GM19395 (cell line): ENCODE measurements around the gene WDR31.
A peak's percentile ranks its signal among the peaks of the same experiment; 100 is the strongest.
"Not testable (repeated sequence)": the region's sequence is repeated elsewhere in the genome, so short reads cannot be mapped to it uniquely, and the experiment has no call there.

ENCODE experiments used
- ATAC-seq: cut with Tn5 transposase; IDR thresholded peaks from one replicate; pipeline ENCODE4 v1.9.1; 2021; ENCODE audit warnings: mild to moderate bottlenecking, moderate library complexity; ENCODE audit not compliant: unreplicated experiment

The WDR31 gene

DNA sequence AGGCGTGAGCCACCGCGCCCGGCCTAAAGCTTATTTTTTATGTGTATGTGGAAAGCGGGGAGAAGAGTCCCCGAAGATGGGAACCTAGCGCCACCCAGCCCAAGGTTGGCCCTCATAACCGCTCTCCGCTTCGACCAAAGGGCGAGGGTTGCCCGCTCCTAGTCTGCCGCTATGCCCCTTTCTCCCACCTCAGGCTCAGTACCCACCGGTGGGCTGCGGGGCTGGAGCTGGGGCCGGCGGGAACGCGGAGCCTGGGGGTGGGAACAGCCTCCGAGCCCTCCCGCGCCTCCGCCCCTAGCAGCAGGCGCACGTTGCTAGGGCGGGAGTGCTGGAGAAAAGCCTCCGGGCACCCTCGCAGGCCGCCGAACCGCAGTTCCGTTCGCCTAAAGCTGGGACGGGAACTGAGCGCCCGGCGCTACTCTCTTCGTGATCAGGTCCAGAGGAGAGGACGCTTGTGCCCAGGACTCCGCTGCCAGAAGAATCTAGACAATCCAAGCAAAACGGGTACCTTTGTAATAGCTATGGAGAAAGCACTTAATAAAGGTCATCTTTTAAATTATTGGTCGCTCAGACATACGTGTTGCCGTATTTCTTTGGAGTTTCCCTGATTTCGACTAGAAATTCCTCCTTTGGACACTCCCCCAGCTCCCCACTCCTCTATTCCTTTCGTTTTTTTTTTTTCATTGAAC is at the start of gene WDR31:
WDR31 (minus strand) TSS at position 265 of the 689 bp plus-strand sequence. CDS start 8,253 bp downstream, outside the sequence.
- peak; percentile 98 for ATAC-seq

- ATAC-seq = no peak
Measured at GRCh38 chr9:113389451-113389850, 49.4 kb upstream of the WDR31 start.

- no peak for ATAC-seq
Measured at GRCh38 chr9:113388833-113389232, 48.8 kb upstream of the WDR31 start.

DNA sequence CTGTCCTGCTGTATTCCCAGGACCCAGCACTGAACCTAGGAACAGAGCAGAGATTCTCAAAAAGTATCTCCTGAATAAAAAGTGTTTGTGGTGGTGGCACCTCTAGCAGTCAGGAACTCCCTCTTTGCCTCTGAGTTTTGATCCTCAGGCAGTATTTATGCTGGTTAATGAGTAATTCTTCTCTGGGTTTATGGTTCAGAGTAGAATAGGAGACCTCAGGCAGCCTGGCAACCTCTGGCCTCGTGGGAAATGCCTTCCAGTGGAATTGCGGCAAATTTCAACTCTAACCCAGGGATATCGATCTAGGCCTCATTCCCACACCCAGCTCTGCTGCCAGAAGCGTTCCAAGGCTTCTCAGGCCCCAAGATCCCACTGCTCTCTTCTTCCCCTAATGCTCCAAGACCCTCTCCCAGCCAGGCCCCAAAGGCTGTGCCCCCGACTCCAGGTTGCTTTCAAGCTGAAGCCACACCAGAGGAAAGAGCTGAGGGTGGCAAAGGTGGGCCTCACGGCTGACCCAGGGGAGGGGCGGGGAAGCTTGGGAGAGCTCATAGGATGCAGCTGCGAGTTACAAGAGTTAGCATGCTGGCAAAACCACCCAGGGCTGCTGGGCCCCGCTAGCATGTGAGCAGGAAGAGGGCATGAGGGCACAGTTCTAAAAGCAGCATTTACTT is 47.6 kb upstream of the WDR31 start:
- ATAC-seq = no peak

DNA sequence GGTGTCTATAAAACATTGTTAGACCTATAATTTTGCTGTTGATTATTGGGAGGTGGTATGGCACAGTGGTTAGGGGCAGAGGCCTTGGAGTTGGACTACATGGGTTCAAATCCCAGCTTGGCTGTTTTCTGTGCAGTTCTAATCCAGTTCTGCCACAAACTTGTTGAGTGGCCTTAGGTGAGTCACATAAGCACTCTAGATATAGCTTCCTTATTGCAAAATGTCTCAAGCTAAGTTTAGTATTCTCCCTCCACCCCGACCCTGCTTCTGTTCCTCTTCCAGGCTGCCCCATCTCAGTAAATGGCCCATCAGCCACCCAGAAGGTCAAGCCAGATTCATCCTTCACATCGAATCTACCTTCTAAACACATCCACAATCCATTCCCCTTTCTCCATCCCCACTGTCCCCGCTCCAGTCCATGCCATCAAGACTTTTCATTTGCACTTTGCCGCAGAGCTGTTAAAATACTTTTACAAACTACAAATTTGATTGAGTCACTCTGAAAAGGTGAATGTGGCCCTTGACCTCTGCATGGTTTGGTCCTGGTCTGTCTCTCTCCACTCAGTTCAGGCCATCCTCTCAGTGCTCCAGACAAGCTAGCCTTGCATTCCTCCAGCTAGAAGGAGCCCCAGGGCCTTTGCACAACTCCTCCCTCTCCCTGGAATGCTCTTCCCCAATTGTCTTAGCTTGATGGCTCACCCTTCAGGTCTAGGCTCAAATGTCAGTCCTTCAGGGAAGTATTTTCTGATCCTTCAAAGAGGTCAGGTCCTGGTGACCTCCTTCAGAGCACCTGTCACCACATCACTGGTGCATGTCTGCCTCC is 46.7 kb upstream of the WDR31 start:
- no peak for ATAC-seq

DNA sequence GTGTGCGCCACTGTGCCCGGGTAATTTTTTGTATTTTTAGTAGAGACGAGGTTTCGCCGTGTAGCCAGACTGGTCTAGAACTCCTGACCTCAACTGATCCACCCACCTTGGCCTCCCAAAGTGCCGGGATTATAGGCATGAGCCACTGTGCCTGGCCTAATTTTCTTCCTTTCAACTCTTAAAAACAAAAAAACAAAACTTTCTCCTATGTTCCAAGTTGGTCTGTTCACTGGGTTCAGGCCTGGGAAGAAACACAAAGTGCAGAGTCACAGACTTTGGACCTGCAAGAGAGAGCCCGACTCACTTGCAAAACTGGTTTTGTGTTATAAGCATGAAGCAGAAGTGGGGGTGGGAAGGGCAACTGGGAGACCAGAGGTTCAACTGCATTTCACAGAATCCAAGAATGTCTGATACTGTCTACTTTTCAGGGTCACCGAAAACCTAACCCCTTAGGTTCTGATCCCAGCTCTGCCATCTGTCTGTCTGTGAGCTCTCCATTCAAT is 41.9 kb upstream of the WDR31 start:
- no peak for ATAC-seq

DNA sequence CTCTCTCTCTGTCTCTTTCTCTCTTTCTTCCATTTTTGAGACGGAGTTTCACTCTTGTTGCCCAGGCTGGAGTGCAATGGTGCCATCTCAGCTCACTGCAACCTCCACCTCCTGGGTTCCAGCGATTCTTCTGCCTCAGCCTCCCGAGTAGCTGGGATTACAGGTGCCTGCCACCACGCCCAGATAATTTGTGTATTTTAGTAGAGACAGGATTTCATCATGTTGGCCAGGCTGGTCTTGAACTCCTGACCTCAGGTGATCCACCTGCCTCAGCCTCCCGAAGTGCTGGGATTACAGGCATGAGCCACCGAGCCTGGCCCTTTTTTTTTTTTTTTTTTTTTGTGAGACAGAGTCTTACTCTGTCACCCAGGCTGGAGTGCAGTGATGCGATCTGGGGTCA is 41.4 kb upstream of the WDR31 start:
- not testable (repeated sequence) for ATAC-seq

DNA sequence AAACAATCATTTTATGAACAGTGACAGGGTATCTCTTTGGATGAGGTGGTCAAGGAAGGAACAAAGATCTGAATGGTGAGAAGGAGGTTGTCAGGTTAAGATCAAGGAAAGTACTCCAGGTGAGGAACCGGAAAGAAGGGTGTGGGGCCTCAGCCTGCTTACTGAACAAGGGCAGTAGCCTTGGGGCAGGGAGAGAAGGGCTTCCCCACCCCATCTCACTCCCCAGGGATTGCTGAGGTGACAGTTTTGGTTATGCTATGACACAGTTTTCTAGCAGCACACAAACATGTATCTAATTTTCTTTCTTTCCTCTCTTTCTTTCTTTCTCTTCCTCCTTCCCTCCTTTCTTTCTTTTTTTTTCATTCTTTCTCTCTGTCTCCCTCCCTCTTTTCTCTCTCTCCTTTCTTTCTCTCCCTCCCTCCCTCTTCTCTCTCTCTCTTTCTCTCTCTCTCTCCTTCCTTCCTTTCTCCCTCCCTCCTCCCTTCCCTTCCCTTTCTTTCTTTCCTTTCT is 40.8 kb upstream of the WDR31 start:
- ATAC-seq = peak; percentile 46

DNA sequence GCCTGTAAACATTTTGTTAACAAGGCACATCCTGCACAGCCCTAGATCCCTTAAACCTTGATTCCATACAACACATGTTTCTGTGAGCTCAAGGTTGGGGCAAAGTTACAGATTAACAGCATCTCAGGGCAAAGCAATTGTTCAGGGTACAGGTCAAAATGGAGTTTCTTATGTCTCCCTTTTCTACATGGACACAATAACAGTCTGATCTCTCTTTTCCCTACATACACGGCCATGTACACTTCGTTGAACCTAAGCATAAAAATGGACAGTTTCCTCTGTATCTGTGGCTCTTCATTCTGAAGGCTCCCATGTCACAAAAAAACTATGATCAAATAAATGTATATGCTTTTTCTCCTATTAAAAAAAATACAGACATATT is 39.7 kb upstream of the WDR31 start:
- ATAC-seq = not testable (repeated sequence)

DNA sequence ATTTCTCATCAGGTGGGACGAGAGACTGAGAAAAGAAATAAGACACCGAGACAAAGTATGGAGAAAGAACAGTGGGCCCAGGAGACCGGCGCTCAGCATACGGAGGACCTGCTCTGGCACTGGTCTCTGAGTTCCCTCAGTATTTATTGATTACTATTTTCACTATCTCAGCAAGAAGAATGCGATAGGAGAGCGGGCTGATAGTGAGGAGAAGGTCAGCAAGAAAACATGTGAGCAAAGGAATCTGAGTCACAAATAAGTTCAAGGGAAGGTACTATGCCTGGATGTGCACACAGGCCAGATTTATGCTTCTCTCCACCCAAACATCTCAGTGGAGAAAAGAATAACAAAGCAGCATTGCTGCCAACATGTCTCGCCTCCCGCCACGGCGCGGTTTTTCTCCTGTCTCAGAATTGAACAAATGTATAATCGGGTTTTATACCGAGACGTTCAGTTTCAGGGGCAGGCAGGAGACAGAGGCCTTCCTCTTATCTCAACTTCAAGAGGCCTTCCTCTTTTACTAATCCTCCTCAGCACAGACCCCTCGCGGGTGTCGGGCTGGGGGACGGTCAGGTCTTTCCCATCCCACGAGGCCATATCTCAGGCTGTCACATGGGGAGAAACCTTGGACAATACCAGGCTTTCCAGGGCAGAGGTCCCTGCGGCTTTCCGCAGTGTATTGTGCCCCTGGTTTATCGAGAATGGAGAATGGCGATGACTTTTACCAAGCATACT is 39.2 kb upstream of the WDR31 start:
- not testable (repeated sequence) for ATAC-seq

DNA sequence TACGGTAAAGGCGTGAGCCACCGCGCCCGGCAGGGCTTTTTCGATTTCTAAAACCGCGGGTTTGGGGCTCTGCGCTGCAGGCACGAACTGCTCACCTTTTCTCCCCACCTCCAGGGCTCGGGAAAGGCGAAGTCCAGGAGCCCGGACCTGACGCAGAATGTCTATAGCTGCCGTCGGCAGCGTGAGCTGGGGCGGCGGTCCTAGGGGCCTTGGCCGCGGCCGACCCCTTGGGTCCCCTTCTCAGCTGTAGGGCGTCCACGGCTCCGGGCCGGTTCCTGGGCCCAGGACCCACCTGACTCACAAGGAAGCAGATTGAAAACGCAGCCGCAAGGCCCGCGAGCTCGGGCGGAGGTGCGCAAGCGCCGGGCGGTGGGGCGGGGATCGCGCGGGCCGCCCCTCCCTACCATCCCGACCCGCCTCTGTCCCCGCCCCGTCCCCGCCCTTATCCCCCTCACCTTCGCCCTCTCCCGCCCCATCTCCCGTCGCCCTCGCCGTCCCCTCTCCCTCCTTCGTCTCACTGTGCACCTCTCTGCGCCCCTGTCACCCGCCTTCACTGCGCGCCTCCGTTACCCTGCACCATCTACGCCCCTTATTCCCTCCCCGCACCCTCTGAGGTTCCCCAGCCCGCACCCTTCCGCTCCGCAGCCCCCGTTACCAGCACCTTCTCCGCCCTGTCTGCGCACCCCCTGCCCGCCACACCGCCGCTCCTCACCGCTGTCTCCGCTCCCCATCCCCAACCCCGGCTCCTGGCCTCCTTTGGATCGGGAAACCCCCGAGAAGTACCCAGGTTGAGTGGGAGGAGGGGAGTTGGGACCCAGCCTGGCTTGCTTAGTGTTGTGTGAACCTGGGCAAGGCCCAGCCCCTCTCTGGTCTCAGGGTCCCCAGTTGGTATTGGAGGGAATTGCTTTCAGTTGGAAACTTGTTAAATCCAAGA is 36.8 kb upstream of the WDR31 start, which contains the start of gene HDHD3:
HDHD3 (minus strand) TSS at position 353 of the 934 bp plus-strand sequence. CDS start 2,632 bp downstream, outside the sequence.
- peak; percentile 80 for ATAC-seq

- ATAC-seq = no peak
Measured at GRCh38 chr9:113375057-113376023, 35.3 kb upstream of the WDR31 start.

DNA sequence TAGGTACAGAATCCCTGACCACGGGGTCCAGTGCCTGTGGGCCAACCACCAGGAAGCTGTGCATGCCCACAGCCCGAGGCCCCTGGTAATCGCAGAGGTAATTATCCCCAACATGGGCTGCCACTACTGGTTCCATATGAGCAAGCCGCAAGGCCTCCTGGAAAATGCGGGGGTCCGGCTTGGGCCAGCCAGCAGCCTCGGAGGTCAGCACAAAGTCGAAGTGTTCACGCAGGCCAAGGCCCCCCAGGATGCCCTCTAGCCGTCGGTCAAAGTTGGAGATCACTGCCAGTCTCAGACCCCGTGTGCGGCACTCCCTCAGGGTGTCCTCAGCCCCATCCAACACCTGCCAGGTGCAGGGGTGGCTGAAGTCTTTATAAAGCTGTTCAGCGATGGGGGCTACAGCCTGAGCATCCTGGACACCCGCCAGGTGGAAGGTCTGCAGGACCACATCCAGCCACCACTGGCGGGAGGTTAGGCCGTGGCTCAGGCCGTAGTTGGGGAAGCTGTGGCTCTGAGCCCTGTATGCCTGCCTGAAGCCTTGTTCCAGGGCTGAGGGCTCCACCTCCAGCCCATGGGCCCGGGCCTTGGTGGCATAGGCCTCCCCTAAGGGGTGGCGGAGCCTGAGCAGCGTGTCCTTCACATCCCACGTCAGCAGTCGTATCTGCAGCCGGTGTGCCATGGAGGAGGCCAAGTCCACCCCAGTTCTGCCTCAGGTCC is 33.8 kb upstream of the WDR31 start:
- no peak for ATAC-seq

GRCh38 chr9:113373256-113373655 is 33.2 kb upstream of the WDR31 start:
- ATAC-seq = no peak

DNA sequence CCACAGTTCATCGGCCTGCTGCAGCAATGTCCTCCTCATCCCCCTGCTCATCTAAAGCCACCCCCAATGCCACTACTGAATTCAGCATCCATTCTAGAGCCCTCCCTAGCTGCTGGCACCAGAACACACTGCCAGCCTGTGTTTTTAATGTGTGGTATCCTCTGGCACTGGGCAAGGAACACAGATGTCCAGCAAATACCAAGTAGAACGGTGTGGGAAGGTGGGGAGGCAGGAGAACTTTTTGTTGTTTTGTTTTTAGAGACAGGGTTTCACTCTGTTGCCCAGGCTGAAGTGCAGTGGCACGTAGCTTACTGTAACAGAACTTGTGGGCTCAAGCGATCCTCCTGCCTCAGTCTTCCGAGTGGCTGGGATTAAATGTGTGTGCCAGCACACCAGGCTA is 32.0 kb upstream of the WDR31 start:
- ATAC-seq = no peak

DNA sequence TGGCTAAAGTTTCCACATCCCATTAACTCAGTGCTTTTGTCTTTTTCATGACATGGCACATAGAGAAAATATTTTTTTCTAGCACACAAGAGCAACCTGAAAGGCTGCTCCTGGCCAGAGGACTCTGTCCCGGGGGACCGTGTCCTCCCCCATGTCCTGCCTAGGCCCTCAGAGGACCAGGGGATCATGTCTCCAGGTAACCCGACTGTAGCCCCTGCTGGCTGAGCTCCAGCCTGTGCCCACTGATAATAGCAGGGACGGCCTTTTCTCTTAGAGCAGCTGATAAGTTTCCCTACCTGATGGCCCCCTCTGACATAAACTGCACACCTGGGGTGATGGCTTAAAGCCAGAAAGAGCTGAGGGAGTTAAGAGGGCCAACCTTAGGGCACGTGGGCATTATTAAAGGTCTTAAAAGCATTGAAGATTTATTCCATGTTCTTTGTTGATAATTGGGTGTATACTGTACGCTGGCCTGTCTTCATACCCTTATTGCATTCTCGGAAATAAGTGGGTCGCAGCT is 30.8 kb upstream of the WDR31 start:
- no peak for ATAC-seq

DNA sequence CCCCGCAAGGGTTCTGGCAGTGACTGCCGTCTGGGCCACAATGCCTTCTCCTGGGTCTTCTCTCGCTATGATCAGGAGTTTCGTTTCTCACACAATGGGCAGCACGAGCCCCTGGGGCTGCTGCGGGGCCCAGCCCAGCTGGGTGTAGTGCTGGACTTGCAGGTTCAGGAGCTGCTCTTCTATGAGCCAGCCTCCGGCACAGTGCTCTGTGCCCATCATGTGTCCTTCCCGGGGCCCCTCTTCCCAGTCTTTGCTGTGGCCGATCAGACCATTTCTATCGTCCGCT is 29.7 kb upstream of the WDR31 start:
- ATAC-seq = no peak
